ENCODE results near the gene PLA2G2D.

The PLA2G2D gene

GRCh38 chr1:20119347-20119746 is at the start of gene PLA2G2D:
Gene PLA2G2D, minus strand, starts transcription at chr1:20119536. Its CDS starts 38 bp downstream, at chr1:20119498.
- DNase-seq (ENCODE audit: low read depth): no peak

- DNase-seq (ENCODE audit: low read depth): no peak
These were observed 49.5 kb upstream of the PLA2G2D start for GRCh38 chr1:20168564-20169491.

- DNase-seq (ENCODE audit: low read depth): no peak
These were observed 47.8 kb upstream of the PLA2G2D start for GRCh38 chr1:20167126-20167525.

- DNase-seq (ENCODE audit: low read depth): no peak
These were observed 46.7 kb upstream of the PLA2G2D start for GRCh38 chr1:20166051-20166450.

GRCh38 chr1:20165522-20165951 is 46.2 kb upstream of the PLA2G2D start:
- DNase-seq (ENCODE audit: low read depth): peak; percentile 3

GRCh38 chr1:20164694-20165202 is 45.4 kb upstream of the PLA2G2D start:
- no peak for DNase-seq (ENCODE audit: low read depth)

- DNase-seq (ENCODE audit: low read depth): no peak
These were observed 40.7 kb upstream of the PLA2G2D start for GRCh38 chr1:20160034-20160433.

- no peak for DNase-seq (ENCODE audit: low read depth)
These were observed 39.2 kb upstream of the PLA2G2D start for GRCh38 chr1:20158358-20159070.

- no peak for DNase-seq (ENCODE audit: low read depth)
These were observed 35.0 kb upstream of the PLA2G2D start for GRCh38 chr1:20154301-20154831.

- no peak for DNase-seq (ENCODE audit: low read depth)
These were observed 33.7 kb upstream of the PLA2G2D start for GRCh38 chr1:20153000-20153418.

- no peak for DNase-seq (ENCODE audit: low read depth)
These were observed 33.2 kb upstream of the PLA2G2D start for GRCh38 chr1:20152599-20152930.

GRCh38 chr1:20151906-20152598 is 32.7 kb upstream of the PLA2G2D start:
- peak; percentile 75 for DNase-seq (ENCODE audit: low read depth)

GRCh38 chr1:20150969-20151368 is 31.6 kb upstream of the PLA2G2D start:
- DNase-seq (ENCODE audit: low read depth): no peak

- DNase-seq (ENCODE audit: low read depth): no peak
These were observed 31.0 kb upstream of the PLA2G2D start for GRCh38 chr1:20150326-20150705.

GRCh38 chr1:20149601-20150325 is 30.4 kb upstream of the PLA2G2D start:
- no peak for DNase-seq (ENCODE audit: low read depth)

GRCh38 chr1:20148571-20149500 is 29.5 kb upstream of the PLA2G2D start:
- no peak for DNase-seq (ENCODE audit: low read depth)

GRCh38 chr1:20147846-20148570 is 28.7 kb upstream of the PLA2G2D start:
- DNase-seq (ENCODE audit: low read depth): no peak

GRCh38 chr1:20143734-20144565 is 24.6 kb upstream of the PLA2G2D start:
- DNase-seq (ENCODE audit: low read depth): no peak

GRCh38 chr1:20143318-20143717 is 24.0 kb upstream of the PLA2G2D start:
- DNase-seq (ENCODE audit: low read depth): no peak

All from EH (cell line).